ENCODE results near the gene SHLD1.
A peak's percentile ranks its signal among the peaks of the same experiment; 100 is the strongest.

SHLD1 gene

GRCh38 chr20:5859608-5860007, 109.4 kb downstream of the SHLD1 start:
- DNase-seq: no peak

- no peak for DNase-seq
Measured at GRCh38 chr20:5862703-5863039, 112.5 kb downstream of the SHLD1 start.

DNA sequence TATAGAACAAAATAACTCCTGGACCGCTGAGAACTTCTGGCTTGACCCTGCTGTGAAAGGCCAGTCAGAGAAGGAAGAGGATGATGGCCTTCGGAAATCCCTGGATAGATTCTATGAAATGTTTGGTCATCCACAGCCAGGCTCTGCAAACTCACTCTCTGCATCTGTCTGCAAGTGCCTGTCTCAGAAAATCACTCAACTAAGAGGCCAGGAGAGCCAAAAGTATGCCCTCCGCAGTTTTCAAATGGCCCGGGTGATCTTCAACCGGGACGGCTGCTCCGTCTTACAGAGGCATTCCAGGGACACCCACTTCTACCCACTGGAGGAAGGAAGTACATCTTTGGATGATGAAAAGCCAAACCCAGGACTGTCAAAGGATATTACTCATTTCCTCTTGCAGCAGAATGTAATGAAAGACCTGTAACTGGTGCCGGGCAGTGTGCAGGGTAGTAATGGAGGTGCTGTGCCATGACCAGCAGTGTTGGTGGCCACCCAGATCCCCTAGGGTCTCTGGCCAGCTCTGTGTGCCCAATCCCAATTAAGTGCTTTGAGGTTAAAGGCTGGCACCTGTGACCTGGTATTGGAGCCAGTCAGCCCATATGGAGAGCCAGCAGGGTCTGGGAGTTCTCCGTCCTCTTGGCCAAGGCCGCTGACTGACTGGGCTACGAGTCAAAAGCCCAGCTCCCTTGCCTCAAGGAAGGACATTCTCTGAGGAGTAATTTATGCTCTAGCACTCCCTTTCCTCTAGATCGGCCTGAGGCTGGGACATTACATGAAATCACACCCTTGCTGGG, 113.0 kb downstream of the SHLD1 start:
- no peak for DNase-seq

GRCh38 chr20:5864428-5864827, 114.2 kb downstream of the SHLD1 start:
- no peak for DNase-seq

- DNase-seq: peak; percentile 10
Measured at GRCh38 chr20:5864873-5865587, 114.8 kb downstream of the SHLD1 start.

- no peak for DNase-seq
Measured at GRCh38 chr20:5865604-5866003, 115.4 kb downstream of the SHLD1 start.

- no peak for DNase-seq
Measured at GRCh38 chr20:5870568-5870981, 120.4 kb downstream of the SHLD1 start.

GRCh38 chr20:5871459-5872410, 121.5 kb downstream of the SHLD1 start:
- no peak for DNase-seq

DNA sequence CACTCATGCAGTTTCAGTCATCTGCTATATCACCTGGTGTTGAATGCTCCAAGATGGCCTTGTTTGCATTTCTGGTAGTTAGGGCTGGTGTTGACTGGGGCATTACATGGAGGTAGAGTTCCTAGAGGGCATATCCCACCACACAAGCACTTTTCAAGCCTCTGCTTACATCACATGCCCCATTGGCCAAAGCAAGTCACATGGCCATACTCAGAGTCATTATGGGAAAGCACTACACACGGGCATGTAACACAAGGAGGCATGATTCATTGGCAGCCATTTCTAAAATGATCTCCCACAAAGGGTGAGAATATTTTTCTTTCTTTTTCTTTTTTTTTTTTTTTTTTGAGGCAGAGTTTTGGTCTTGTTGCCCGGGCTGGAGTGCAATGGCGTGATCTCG, 126.9 kb downstream of the SHLD1 start:
- no peak for DNase-seq

DNA sequence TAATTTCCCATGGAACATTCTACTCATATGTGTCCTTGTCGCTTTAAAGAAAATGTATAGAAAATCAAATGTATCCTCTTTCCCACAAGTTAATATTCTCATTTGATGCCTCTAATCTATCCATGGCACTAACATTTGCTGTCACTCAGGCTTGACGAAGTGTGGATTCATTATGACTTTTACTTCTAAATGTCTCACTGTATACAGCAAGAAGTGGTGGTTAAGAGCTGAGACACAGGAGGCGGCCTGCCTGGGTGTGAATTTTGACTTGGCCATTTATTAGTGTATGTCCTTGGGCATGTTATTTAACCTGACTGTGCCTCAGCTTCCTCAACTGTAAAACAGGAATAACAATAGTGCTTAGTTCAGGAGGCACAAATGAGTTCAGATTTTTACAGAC, 130.1 kb downstream of the SHLD1 start:
- DNase-seq: no peak

DNA sequence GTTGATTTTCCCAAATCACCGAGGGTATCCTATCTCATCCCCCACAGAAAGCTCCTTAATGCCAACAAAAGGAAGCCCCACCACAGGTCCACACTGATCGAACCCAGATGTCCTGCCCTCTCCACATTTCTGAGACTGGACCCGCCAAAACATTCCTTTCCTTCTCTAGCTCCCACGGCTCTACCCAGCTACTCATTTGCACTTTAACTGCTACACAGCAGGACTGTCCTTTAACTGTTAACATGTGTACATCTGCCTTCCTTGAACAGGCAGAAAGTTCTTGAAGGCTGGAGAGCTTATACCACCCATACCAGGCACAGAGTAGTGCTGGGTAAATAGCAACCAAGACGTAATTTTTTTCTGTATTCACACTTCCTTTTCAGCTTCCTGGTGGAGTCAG, 131.5 kb downstream of the SHLD1 start:
- no peak for DNase-seq

GRCh38 chr20:5882166-5882565, 132.0 kb downstream of the SHLD1 start:
- no peak for DNase-seq

- DNase-seq: no peak
Measured at GRCh38 chr20:5884465-5885335, 134.5 kb downstream of the SHLD1 start.

DNA sequence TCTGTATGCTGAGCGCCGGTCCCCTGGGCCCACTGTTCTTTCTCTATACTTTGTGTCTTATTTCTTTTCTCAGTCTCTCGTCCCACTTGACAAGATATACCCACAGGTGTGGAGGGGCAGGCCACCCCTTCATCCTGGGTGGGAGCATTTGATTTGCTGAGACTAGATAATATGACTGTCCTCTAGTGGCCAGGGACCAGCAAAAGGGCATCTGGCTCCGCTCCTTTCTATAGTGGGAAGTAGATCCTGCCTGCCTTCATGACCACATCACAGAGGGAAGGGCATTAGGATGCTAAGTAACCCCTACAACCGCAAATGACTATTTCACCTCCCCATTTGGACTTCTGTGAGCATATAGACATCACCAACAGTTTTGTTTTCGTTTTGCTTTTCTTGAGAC, 135.7 kb downstream of the SHLD1 start:
- no peak for DNase-seq

DNA sequence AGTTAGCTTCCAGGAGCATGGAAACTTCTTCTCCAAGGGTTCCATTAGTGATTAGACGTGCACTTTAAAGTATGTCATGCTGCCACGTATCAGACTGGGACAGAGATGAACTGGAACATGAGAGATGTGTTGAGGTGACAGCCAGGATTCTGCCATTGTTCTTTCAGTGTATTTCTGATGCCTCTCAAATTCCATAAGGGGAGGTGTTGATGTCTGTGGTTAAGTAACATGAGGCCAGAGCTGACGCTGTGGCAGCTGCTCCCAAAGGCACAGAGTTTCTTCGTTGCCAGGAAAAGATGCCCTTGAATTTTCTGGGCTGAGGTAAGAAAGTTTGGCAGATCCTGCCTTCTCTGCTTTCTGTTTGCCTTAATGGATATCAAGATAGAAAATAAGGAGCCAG, 136.6 kb downstream of the SHLD1 start:
- DNase-seq: no peak

DNA sequence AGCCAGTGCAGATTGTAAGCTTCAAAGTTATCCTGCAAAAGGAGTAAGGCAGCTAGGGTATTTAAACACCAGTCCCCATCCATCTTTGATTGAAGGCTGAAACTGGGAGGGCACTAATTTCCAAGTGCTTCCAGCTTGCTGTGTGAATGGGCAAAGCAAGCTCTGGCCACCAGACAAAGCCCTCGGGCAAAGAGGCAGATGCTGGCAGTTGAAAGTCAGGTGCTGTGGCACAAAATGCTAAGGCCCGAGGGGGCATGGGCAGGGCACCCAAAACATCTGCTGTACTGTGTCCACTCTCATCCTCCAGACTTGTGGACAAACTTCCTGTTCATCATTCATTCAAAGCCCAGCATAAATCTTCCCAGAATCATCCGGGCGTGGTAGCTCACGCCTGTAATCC, 137.2 kb downstream of the SHLD1 start:
- DNase-seq: no peak

DNA sequence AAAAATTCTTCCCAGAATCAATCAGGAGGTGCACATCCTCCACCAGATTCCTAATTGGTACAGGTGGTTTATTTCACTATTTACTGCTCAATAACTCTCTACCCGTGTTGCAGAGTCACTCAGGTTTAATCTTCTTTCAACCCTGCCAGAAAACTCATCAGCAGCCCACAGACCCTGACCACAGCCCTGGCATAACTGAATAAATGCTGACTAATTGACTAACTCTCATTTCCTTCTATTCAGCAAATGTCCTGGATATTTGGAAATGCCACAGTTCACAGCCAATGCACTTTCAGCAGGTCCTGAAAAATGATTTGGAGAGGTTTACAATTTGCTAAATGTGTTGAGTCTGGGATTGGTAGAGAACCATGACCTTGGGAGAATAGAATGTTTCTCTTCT, 137.8 kb downstream of the SHLD1 start:
- no peak for DNase-seq

DNA sequence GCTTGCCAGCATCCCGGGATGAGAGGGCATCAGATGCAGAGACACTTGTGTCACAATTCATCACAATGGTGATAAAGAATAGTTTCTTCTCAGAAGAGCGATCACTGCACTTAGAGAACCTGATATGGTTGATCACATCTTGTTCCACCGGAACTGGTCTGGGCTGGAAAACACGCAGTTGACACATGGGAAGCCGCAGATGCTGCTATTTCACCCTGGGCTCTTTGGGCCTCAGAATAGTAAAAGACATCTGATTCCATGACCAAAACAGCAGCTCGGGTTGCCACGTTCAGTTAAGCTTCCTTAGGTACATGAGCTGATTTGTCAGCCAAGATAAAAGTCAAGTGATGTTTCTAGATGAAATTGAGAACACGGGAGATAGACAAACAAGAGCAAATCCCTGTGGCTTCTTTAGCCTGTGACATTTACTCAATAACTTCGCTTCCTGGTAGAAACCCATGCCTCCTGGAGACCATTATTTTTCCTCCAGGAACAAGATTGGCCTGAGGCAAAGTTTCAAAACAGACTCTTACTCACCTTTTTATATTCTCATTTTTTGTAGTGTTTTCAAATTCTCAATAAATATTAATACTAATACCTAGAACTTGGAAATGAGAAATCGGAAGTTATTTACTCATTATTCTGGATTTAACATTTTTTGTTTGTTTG, 140.7 kb downstream of the SHLD1 start:
- no peak for DNase-seq

GRCh38 chr20:5893052-5893451, 142.9 kb downstream of the SHLD1 start:
- DNase-seq: no peak

DNA sequence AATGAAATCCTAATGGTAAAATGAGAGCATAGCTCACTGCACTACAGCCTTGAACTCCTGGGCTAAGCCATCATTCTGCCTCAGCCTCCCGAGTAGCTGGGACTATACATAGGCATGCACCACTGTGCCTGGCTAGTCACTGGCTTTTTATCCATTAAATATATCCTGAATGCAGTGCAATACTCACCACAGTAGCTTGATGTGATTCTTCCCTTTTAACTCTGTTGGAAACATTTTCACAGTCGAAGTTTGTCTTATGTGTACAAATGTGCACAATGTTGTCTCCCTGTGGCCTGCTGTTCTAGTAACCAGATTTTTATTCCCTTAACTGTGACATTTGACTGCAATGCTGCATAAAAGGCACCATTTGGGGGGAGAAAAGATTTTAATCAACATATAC, 143.4 kb downstream of the SHLD1 start:
- DNase-seq: no peak

- DNase-seq: no peak
Measured at GRCh38 chr20:5895626-5896025, 145.4 kb downstream of the SHLD1 start.

GRCh38 chr20:5899444-5899843, 149.2 kb downstream of the SHLD1 start:
- no peak for DNase-seq

All from T-helper 9 cell (primary cell).